Measurements from ENCODE around the gene ITPRIP. TPM values are rescaled to one million over a fixed set of nuclear protein-coding genes. Genes with fewer than 3 reads are reported as not detected.

Gene ITPRIP
- total and polyA plus RNA-seq, 2 experiments from 2014 or later = 5.9 to 9.0 TPM

- H4K20me1 ChIP-seq (ENCODE audit: insufficient read depth, poor library complexity, severe bottlenecking) = no peaks in the 10 kb centered on the region
- no peak overlapping the region for H2AFZ ChIP-seq
- H3K4me3 ChIP-seq = no peak overlapping the region
- WGBS (ENCODE audit: low lambda C conversion rate, missing lambda C conversion rate) = 98% methylated on average over 6 of the region's 6 CpGs
- H3K27ac ChIP-seq = no peak overlapping the region
- H3K4me2 ChIP-seq = no peak overlapping the region
- peaks cover 37% of the 10 kb centered on the region for H3K4me1 ChIP-seq (ENCODE audit: insufficient read depth)
- DNase-seq (ENCODE audit: low spot score) = no peak
- H3K27me3 ChIP-seq = no peaks in the 10 kb centered on the region
- no peak for TF ChIP-seq EZH2phosphoT487 (IDR thresholded peaks at IDR 0.05; ENCODE audit: low read depth, severe bottlenecking, unreplicated experiment)
- TF ChIP-seq CTCF (IDR thresholded peaks at IDR 0.05; ENCODE audit: poor library complexity) = no peak
- no peak for TF ChIP-seq EZH2 (IDR thresholded peaks at IDR 0.05; ENCODE audit: borderline replicate concordance)
- H3K36me3 ChIP-seq (replicated peaks; ENCODE audit: insufficient read depth, low read depth) = no peaks in the 10 kb centered on the region
- H3K79me2 ChIP-seq = peaks cover 57% of the 10 kb centered on the region
- H3K9me2 ChIP-seq (replicated peaks; ENCODE audit: insufficient read depth) = no peaks in the 10 kb centered on the region
- H3K9me3 ChIP-seq (ENCODE audit: low read depth) = no peaks in the 10 kb centered on the region
Observed at GRCh38 chr10:104334561-104334960, 3.7 kb downstream of the ITPRIP start.

DNA sequence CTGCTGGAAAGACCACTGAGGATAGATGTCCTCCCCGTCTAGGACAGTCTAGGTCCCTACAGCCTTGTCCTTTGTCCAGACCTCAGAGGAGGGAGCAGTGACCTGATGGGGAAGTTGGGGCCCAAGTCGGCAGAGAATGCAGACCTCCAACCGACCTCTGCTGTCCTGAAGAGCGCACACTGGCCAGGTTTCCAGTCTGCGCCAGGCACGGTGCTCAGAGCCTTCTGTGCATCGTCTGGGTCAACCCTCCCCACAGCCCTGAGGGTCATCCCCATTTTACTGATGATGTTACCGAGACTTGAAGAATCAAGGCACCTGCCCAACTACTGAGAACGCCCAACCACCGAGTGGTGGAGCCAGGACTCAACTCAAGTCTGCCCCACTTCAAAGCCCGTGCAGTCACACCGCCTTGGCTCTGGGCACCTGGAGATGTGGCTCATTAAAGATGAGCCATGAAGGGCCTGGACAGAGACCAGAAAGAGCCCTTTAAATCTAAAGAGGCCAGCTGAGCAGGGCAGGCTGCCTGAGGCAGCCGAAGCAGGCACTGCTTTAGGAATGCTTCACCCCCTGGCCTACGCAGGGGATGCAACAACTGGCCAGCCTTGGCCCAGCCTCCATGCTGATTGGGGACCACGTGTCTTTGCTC lies 4.4 kb downstream of the ITPRIP start:
- H3K27ac ChIP-seq = no peak overlapping the region
- H4K20me1 ChIP-seq (ENCODE audit: insufficient read depth, poor library complexity, severe bottlenecking) = no peaks in the 10 kb centered on the region
- H3K9me2 ChIP-seq (replicated peaks; ENCODE audit: insufficient read depth) = no peaks in the 10 kb centered on the region
- H2AFZ ChIP-seq = no peak overlapping the region
- peaks cover 37% of the 10 kb centered on the region for H3K4me1 ChIP-seq (ENCODE audit: insufficient read depth)
- no peak overlapping the region for H3K4me3 ChIP-seq
- H3K9me3 ChIP-seq (ENCODE audit: low read depth) = no peaks in the 10 kb centered on the region
- no peak for DNase-seq (ENCODE audit: low spot score)
- no peaks in the 10 kb centered on the region for H3K27me3 ChIP-seq
- 87% methylated on average over 15 of the region's 15 CpGs for WGBS (ENCODE audit: low lambda C conversion rate, missing lambda C conversion rate)
- TF ChIP-seq EZH2phosphoT487 (IDR thresholded peaks at IDR 0.05; ENCODE audit: low read depth, severe bottlenecking, unreplicated experiment) (no peak), EZH2 (IDR thresholded peaks at IDR 0.05; ENCODE audit: borderline replicate concordance) (no peak), CTCF (IDR thresholded peaks at IDR 0.05; ENCODE audit: poor library complexity) (no peak)
- H3K79me2 ChIP-seq = peaks cover 60% of the 10 kb centered on the region
- H3K4me2 ChIP-seq = no peak overlapping the region
- no peaks in the 10 kb centered on the region for H3K36me3 ChIP-seq (replicated peaks; ENCODE audit: insufficient read depth, low read depth)

GRCh38 chr10:104333032-104333727 lies 5.1 kb downstream of the ITPRIP start:
- no peak overlapping the region for H3K27ac ChIP-seq

More at GRCh38 chr10:104333032-104333727, 5.1 kb downstream of the ITPRIP start:
- Histone ChIP-seq H3K27me3 (no peaks in the 10 kb centered on the region), H3K4me3 (no peak overlapping the region), H2AFZ (no peak overlapping the region), H3K4me1 (ENCODE audit: insufficient read depth) (peaks cover 44% of the 10 kb centered on the region), H3K9me2 (replicated peaks; ENCODE audit: insufficient read depth) (no peaks in the 10 kb centered on the region), H3K4me2 (no peak overlapping the region), H3K9me3 (ENCODE audit: low read depth) (no peaks in the 10 kb centered on the region), H3K79me2 (peaks cover 61% of the 10 kb centered on the region), H3K36me3 (replicated peaks; ENCODE audit: insufficient read depth, low read depth) (no peaks in the 10 kb centered on the region), H4K20me1 (ENCODE audit: insufficient read depth, poor library complexity, severe bottlenecking) (no peaks in the 10 kb centered on the region)
- no peak for TF ChIP-seq EZH2phosphoT487 (IDR thresholded peaks at IDR 0.05; ENCODE audit: low read depth, severe bottlenecking, unreplicated experiment)
- TF ChIP-seq EZH2 (IDR thresholded peaks at IDR 0.05; ENCODE audit: borderline replicate concordance) = no peak
- TF ChIP-seq CTCF (IDR thresholded peaks at IDR 0.05; ENCODE audit: poor library complexity) = no peak
- DNase-seq (ENCODE audit: low spot score) = no peak
- WGBS (ENCODE audit: low lambda C conversion rate, missing lambda C conversion rate) = 80% methylated on average over 13 of the region's 13 CpGs
